ENCODE results near the gene SIGLEC12. TPM values are rescaled to one million over a fixed set of nuclear protein-coding genes. Genes with fewer than 3 reads are reported as not detected.

SIGLEC12 gene
- total and polyA plus RNA-seq, 9 of the 15 experiments (the other 6 are each of a cell fraction or from before 2014, with no cell fraction given), result 0.08 to 1.3 (median 0.54) TPM

DNA sequence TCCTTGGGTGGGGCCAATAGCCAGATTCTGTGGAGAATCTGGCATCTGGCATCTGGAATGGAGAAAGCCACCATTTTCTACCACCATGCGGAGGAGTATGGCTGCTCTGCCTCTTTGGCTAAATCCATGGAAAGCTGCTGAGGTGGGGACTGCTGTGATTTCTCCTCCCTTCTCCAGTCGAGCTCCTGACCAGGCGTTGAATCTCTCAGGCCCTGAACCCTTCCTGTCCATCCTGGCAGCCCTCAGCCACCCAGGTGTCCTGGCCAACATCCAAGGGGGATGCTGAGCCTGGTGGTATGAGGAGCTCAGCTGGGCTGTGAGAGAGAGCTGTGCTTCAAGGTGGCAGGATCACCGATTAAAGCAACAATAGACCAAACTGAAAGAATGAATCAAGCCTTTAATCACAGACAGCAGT, 47.3 kb upstream of the SIGLEC12 start (continued):
- TF ChIP-seq, protein P1, sequence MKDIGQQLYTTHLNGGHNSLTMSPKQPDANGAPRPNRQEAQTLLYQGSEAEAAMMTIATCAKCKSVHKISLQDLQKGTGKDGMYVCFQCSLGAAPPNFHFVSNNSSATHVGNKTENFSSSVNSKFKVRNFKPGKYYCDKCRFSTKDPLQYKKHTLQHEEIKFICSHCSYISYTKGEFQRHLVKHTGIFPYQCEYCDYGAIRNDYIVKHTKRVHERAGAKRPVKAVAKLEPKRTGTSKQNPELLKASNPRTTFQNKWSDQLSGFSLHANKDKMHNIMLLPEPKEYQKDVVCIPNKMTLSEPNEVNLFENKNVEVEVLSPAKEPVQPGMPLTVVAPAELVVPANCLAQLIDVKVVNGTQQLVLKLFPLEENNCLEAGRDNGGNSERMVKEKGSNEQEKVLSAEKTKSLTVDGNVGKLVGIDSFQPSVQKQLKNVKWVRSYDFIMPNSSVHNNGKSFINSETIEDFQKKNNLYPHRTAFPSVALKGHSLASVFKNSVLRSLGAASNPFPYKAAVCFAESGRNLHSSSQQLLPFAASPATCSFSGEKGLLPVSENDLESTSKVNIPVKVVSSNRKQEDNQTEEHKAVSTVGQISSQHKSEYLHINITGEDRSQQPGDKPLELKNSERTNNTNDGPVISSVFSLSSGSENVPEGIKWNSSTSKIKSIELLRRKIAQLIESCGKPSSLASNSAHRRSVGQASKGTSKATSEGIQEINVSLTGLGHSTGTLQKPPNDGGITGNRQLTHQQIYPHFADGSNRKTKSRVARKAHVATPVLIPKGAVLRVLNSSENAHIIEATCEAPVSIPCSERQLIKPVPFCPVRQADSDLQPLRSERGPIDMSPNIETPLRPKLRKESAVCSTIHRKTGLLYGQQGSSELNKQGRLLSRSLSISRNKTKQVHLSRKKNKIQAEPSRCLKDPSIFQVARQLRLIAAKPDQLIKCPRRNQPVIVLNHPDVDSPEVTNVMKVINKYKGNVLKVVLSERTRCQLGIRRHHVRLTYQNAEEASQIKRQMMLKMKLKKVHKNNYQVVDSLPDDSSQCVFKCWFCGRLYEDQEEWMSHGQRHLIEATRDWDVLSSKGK (CRISPR knock-in tag; IDR thresholded peaks at IDR 0.05), result no peak
- TF ChIP-seq, protein P2, sequence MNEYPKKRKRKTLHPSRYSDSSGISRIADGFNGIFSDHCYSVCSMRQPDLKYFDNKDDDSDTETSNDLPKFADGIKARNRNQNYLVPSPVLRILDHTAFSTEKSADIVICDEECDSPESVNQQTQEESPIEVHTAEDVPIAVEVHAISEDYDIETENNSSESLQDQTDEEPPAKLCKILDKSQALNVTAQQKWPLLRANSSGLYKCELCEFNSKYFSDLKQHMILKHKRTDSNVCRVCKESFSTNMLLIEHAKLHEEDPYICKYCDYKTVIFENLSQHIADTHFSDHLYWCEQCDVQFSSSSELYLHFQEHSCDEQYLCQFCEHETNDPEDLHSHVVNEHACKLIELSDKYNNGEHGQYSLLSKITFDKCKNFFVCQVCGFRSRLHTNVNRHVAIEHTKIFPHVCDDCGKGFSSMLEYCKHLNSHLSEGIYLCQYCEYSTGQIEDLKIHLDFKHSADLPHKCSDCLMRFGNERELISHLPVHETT (CRISPR knock-in tag; conservative IDR thresholded peaks at IDR 0.05 in 1 of 2, IDR thresholded peaks at IDR 0.05 in 1 of 2), result peak in 1 of 2 experiments; percentile 24; a peak in 1 of 4 replicates
- TF ChIP-seq, protein P3, sequence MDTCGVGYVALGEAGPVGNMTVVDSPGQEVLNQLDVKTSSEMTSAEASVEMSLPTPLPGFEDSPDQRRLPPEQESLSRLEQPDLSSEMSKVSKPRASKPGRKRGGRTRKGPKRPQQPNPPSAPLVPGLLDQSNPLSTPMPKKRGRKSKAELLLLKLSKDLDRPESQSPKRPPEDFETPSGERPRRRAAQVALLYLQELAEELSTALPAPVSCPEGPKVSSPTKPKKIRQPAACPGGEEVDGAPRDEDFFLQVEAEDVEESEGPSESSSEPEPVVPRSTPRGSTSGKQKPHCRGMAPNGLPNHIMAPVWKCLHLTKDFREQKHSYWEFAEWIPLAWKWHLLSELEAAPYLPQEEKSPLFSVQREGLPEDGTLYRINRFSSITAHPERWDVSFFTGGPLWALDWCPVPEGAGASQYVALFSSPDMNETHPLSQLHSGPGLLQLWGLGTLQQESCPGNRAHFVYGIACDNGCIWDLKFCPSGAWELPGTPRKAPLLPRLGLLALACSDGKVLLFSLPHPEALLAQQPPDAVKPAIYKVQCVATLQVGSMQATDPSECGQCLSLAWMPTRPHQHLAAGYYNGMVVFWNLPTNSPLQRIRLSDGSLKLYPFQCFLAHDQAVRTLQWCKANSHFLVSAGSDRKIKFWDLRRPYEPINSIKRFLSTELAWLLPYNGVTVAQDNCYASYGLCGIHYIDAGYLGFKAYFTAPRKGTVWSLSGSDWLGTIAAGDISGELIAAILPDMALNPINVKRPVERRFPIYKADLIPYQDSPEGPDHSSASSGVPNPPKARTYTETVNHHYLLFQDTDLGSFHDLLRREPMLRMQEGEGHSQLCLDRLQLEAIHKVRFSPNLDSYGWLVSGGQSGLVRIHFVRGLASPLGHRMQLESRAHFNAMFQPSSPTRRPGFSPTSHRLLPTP (IDR thresholded peaks at IDR 0.05; ENCODE audit: borderline replicate concordance, extremely low read depth, insufficient read length), result no peak
- TF ChIP-seq ZNF695 (CRISPR knock-in tag; IDR thresholded peaks at IDR 0.05) (no peak), CC2D1A (IDR thresholded peaks at IDR 0.05) (no peak), KDM1A (IDR thresholded peaks at IDR 0.05) (peak; percentile 43 to 65; a peak in 1 of 4 replicates), RBM34 (IDR thresholded peaks at IDR 0.05; ENCODE audit: borderline replicate concordance, insufficient read depth, low read length) (no peak), SNIP1 (IDR thresholded peaks at IDR 0.05; ENCODE audit: low read depth) (no peak), NELFE (IDR thresholded peaks at IDR 0.05; ENCODE audit: insufficient read depth, insufficient read length) (no peak), LARP7 (IDR thresholded peaks at IDR 0.05) (no peak), TRIM24 (IDR thresholded peaks at IDR 0.05) (no peak), MCM2 (IDR thresholded peaks at IDR 0.05; ENCODE audit: low read depth) (no peak), IRF2 (CRISPR knock-in tag; IDR thresholded peaks at IDR 0.05) (no peak), POLR2B (IDR thresholded peaks at IDR 0.05; ENCODE audit: low read depth, partially characterized antibody) (no peak)
- TF ChIP-seq, protein P4, sequence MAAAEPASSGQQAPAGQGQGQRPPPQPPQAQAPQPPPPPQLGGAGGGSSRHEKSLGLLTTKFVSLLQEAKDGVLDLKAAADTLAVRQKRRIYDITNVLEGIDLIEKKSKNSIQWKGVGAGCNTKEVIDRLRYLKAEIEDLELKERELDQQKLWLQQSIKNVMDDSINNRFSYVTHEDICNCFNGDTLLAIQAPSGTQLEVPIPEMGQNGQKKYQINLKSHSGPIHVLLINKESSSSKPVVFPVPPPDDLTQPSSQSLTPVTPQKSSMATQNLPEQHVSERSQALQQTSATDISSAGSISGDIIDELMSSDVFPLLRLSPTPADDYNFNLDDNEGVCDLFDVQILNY (CRISPR knock-in tag; IDR thresholded peaks at IDR 0.05), result no peak
- TF ChIP-seq, protein P5, sequence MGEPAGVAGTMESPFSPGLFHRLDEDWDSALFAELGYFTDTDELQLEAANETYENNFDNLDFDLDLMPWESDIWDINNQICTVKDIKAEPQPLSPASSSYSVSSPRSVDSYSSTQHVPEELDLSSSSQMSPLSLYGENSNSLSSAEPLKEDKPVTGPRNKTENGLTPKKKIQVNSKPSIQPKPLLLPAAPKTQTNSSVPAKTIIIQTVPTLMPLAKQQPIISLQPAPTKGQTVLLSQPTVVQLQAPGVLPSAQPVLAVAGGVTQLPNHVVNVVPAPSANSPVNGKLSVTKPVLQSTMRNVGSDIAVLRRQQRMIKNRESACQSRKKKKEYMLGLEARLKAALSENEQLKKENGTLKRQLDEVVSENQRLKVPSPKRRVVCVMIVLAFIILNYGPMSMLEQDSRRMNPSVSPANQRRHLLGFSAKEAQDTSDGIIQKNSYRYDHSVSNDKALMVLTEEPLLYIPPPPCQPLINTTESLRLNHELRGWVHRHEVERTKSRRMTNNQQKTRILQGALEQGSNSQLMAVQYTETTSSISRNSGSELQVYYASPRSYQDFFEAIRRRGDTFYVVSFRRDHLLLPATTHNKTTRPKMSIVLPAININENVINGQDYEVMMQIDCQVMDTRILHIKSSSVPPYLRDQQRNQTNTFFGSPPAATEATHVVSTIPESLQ (CRISPR knock-in tag; IDR thresholded peaks at IDR 0.05), result no peak
- TF ChIP-seq, protein P6, sequence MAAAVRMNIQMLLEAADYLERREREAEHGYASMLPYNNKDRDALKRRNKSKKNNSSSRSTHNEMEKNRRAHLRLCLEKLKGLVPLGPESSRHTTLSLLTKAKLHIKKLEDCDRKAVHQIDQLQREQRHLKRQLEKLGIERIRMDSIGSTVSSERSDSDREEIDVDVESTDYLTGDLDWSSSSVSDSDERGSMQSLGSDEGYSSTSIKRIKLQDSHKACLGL (CRISPR knock-in tag; IDR thresholded peaks at IDR 0.05; ENCODE audit: borderline replicate concordance, poor library complexity, severe bottlenecking), result no peak

Measured in K562 (cell line).